ENCODE results near the gene NCAM1. TPM values are rescaled to one million over a fixed set of nuclear protein-coding genes. Genes with fewer than 3 reads are reported as not detected.

The NCAM1 gene
- polyA plus RNA-seq, 2 of the 4 experiments (the other 2 are of a cell fraction) = 0.01 to 0.12 TPM

- no peak for TF ChIP-seq CHD2 (IDR thresholded peaks at IDR 0.05; ENCODE audit: low read length, partially characterized antibody)
- TF ChIP-seq RAD21 (conservative IDR thresholded peaks at IDR 0.05 in 1 of 2, IDR thresholded peaks at IDR 0.05 in 1 of 2) = no peak
Observed at GRCh38 chr11:113015098-113015455, 53.9 kb downstream of the NCAM1 start (continued).

- Histone ChIP-seq H3K27ac (no peak overlapping the region), H3K9me3 (no peaks in the 10 kb centered on the region), H3K4me3 (no peak overlapping the region), H3K4me1 (no peaks in the 10 kb centered on the region), H3K4me2 (no peak overlapping the region)
- FAIRE-seq (no peak), ATAC-seq (no peak), DNase-seq (ENCODE audit: low read depth in 1 of 2, low spot score in 1 of 2) (no peak)
- ChIA-PET CTCF (no interaction called here), POLR2A (no interaction called here)
- TF ChIP-seq EP300 (IDR thresholded peaks at IDR 0.05) = no peak
- WGBS (ENCODE audit: missing lambda C conversion rate) = 0% methylated on average over 4 of the region's 4 CpGs
Observed at GRCh38 chr11:113016905-113017304, 55.7 kb downstream of the NCAM1 start.

GRCh38 chr11:113018913-113019312 is 57.7 kb downstream of the NCAM1 start:
- ATAC-seq (no peak), DNase-seq (ENCODE audit: low read depth in 1 of 2, low spot score in 1 of 2) (no peak), FAIRE-seq (no peak)
- POLR2A ChIA-PET = no interaction called here
- TF ChIP-seq HDAC2 (IDR thresholded peaks at IDR 0.05) (no peak), TFCP2L1 (CRISPR knock-in tag; IDR thresholded peaks at IDR 0.05) (no peak), RCOR1 (IDR thresholded peaks at IDR 0.05; ENCODE audit: low read depth, low read length) (no peak), MAX (IDR thresholded peaks at IDR 0.05) (no peak), KDM1A (IDR thresholded peaks at IDR 0.05; ENCODE audit: low read depth) (no peak), POLR2AphosphoS2 (conservative IDR thresholded peaks at IDR 0.05; ENCODE audit: low read length) (no peak), JUN (IDR thresholded peaks at IDR 0.05) (no peak)
- CTCF ChIA-PET = no interaction called here
- 22% methylated on average over 5 of the region's 5 CpGs for WGBS (ENCODE audit: missing lambda C conversion rate)
- H3K4me3 ChIP-seq = no peak overlapping the region
- H3K9me3 ChIP-seq = no peaks in the 10 kb centered on the region
- H3K27ac ChIP-seq = no peak overlapping the region
- H3K4me2 ChIP-seq = no peak overlapping the region
- H3K4me1 ChIP-seq = no peaks in the 10 kb centered on the region

GRCh38 chr11:113019711-113020110 is 58.5 kb downstream of the NCAM1 start:
- 7% methylated on average over 4 of the region's 4 CpGs for WGBS (ENCODE audit: missing lambda C conversion rate)
- TF ChIP-seq ZC3H11A (IDR thresholded peaks at IDR 0.05) (no peak), HMGXB4 (CRISPR knock-in tag; IDR thresholded peaks at IDR 0.05; ENCODE audit: borderline replicate concordance) (no peak), HOXB13 (CRISPR knock-in tag; IDR thresholded peaks at IDR 0.05; ENCODE audit: low read depth) (no peak), E2F6 (IDR thresholded peaks at IDR 0.05; ENCODE audit: borderline replicate concordance, low read depth) (no peak), BCL3 (IDR thresholded peaks at IDR 0.05) (no peak), HEYL (CRISPR knock-in tag; IDR thresholded peaks at IDR 0.05) (no peak), ZSCAN20 (CRISPR knock-in tag; IDR thresholded peaks at IDR 0.05) (no peak), NR3C1 (IDR thresholded peaks at IDR 0.05) (no peak), RNF2 (IDR thresholded peaks at IDR 0.05; ENCODE audit: borderline replicate concordance, low read depth) (no peak), SMC3 (IDR thresholded peaks at IDR 0.05) (no peak), ESRRA (IDR thresholded peaks at IDR 0.05; ENCODE audit: borderline replicate concordance, low read length) (no peak), MAX (IDR thresholded peaks at IDR 0.05) (no peak), TFCP2L1 (CRISPR knock-in tag; IDR thresholded peaks at IDR 0.05) (no peak), CHD4 (IDR thresholded peaks at IDR 0.05; ENCODE audit: borderline replicate concordance) (no peak), POLR2AphosphoS2 (conservative IDR thresholded peaks at IDR 0.05; ENCODE audit: low read length) (no peak), CTCF (IDR thresholded peaks at IDR 0.05) (no peak)
- Histone ChIP-seq H3K4me3 (no peak overlapping the region), H3K4me1 (no peaks in the 10 kb centered on the region), H3K27ac (no peak overlapping the region), H3K9me3 (no peaks in the 10 kb centered on the region), H3K4me2 (no peak overlapping the region)
- FAIRE-seq (no peak), DNase-seq (ENCODE audit: low read depth in 1 of 2, low spot score in 1 of 2) (no peak), ATAC-seq (no peak)
- ChIA-PET CTCF (no interaction called here), POLR2A (no interaction called here)

Measured in A549 (cell line).